ENCODE results near the gene PCF11. TPM values are rescaled to one million over a fixed set of nuclear protein-coding genes. Genes with fewer than 3 reads are reported as not detected.

Gene PCF11
- total RNA-seq, 2 experiments from 2014 or later = 80.1 to 98.8 TPM

DNA sequence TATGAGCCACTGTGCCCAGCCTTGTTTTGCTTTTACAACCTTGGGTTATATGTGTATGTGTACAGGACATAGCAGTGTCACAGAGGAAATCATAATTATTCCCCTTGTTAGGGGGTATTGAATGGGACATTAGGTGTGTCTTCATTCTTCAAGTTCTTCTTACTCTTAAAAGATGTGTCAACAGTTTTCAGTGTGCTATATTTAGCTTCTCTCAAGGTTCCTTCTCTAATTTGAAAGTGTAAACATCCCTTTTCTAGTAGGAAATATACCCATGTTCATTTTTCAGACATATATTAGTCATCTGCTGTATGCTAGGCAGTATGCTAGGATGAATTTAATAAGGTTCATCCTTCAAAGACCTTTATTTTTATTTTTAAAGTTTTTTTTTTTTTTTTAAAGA, 17.1 kb downstream of the PCF11 start:
- Histone ChIP-seq H3K9me3 (ENCODE audit: low read length) (no peaks in the 10 kb centered on the region), H3K4me3 (ENCODE audit: low read depth, low read length, poor library complexity, severe bottlenecking) (no peak overlapping the region), H2AFZ (ENCODE audit: low read length) (no peak overlapping the region), H3K4me1 (ENCODE audit: insufficient read depth, low read length, poor library complexity, severe bottlenecking) (peaks cover 50% of the 10 kb centered on the region), H4K20me1 (ENCODE audit: insufficient read depth, low read length) (peaks cover 43% of the 10 kb centered on the region), H3K9me2 (ENCODE audit: insufficient read depth, low read length) (no peaks in the 10 kb centered on the region), H3K27ac (ENCODE audit: low read depth, low read length, poor library complexity, severe bottlenecking) (no peak overlapping the region), H3K79me2 (ENCODE audit: insufficient read depth, low read depth, low read length) (peaks cover 99% of the 10 kb centered on the region), H3K36me3 (ENCODE audit: insufficient read depth, low read length) (peaks cover 99% of the 10 kb centered on the region), H3K4me2 (ENCODE audit: low read length) (no peak overlapping the region)
- ChIA-PET CTCF (ENCODE audit: unreplicated experiment) (no interaction called here), POLR2A (interaction anchor here (0.6 to 2.2 kb wide), 8 partner anchors 14 to 1102 kb away, joined by 3 to 7 read pairs (median 4); partner anchors contain the start of gene PCF11)
- intact Hi-C loops (cut with micrococcal nuclease; ENCODE audit: unreplicated experiment) = no loop called here
- TF ChIP-seq, protein P1, sequence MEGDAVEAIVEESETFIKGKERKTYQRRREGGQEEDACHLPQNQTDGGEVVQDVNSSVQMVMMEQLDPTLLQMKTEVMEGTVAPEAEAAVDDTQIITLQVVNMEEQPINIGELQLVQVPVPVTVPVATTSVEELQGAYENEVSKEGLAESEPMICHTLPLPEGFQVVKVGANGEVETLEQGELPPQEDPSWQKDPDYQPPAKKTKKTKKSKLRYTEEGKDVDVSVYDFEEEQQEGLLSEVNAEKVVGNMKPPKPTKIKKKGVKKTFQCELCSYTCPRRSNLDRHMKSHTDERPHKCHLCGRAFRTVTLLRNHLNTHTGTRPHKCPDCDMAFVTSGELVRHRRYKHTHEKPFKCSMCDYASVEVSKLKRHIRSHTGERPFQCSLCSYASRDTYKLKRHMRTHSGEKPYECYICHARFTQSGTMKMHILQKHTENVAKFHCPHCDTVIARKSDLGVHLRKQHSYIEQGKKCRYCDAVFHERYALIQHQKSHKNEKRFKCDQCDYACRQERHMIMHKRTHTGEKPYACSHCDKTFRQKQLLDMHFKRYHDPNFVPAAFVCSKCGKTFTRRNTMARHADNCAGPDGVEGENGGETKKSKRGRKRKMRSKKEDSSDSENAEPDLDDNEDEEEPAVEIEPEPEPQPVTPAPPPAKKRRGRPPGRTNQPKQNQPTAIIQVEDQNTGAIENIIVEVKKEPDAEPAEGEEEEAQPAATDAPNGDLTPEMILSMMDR (conservative IDR thresholded peaks at IDR 0.05; ENCODE audit: low read length) = no peak
- TF ChIP-seq EZH2phosphoT487 (IDR thresholded peaks at IDR 0.05; ENCODE audit: borderline replicate concordance, low read depth, low read length) = no peak
- no peak for DNase-seq (ENCODE audit: low spot score)
- no TSS peak for BruUV-seq (replicated peaks)

DNA sequence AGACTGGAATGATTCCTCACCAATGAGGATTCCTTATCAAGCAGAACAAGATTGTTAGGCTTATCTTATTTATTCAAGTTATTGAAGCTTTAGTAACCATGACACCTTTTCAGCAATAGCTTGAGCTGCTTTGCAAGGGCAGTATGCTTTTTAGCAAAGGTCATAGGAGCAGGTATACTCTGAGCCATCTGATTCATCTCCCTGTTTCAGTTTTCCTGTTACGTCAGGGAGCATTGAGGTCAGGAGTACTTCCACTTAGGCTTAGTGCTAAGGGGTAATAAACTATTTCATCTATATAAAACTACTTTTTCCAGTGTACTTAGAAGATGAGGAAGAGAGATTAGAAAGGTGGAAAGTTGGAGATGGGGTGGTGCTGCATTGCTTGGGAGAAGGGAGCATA, 18.9 kb downstream of the PCF11 start:
- ChIA-PET POLR2A (interaction anchor here (2.2 kb wide), 1 partner anchor 13 kb away, joined by 7 read pairs; no protein-coding TSS in a partner anchor), CTCF (ENCODE audit: unreplicated experiment) (no interaction called here)
- TF ChIP-seq, protein P1 (conservative IDR thresholded peaks at IDR 0.05; ENCODE audit: low read length) = no peak
- TF ChIP-seq EZH2phosphoT487 (IDR thresholded peaks at IDR 0.05; ENCODE audit: borderline replicate concordance, low read depth, low read length) = no peak
- no peak for DNase-seq (ENCODE audit: low spot score)
- no peaks in the 10 kb centered on the region for H3K9me2 ChIP-seq (ENCODE audit: insufficient read depth, low read length)
- peaks cover 99% of the 10 kb centered on the region for H3K36me3 ChIP-seq (ENCODE audit: insufficient read depth, low read length)
- no peak overlapping the region for H3K4me2 ChIP-seq (ENCODE audit: low read length)
- peaks cover 31% of the 10 kb centered on the region for H4K20me1 ChIP-seq (ENCODE audit: insufficient read depth, low read length)
- BruUV-seq (replicated peaks) = no TSS peak
- no peak overlapping the region for H3K27ac ChIP-seq (ENCODE audit: low read depth, low read length, poor library complexity, severe bottlenecking)
- H3K9me3 ChIP-seq (ENCODE audit: low read length) = no peaks in the 10 kb centered on the region
- intact Hi-C loops (cut with micrococcal nuclease; ENCODE audit: unreplicated experiment) = no loop called here
- H3K4me3 ChIP-seq (ENCODE audit: low read depth, low read length, poor library complexity, severe bottlenecking) = no peak overlapping the region
- H2AFZ ChIP-seq (ENCODE audit: low read length) = no peak overlapping the region
- H3K4me1 ChIP-seq (ENCODE audit: insufficient read depth, low read length, poor library complexity, severe bottlenecking) = peaks cover 34% of the 10 kb centered on the region
- peaks cover 93% of the 10 kb centered on the region for H3K79me2 ChIP-seq (ENCODE audit: insufficient read depth, low read depth, low read length)

DNA sequence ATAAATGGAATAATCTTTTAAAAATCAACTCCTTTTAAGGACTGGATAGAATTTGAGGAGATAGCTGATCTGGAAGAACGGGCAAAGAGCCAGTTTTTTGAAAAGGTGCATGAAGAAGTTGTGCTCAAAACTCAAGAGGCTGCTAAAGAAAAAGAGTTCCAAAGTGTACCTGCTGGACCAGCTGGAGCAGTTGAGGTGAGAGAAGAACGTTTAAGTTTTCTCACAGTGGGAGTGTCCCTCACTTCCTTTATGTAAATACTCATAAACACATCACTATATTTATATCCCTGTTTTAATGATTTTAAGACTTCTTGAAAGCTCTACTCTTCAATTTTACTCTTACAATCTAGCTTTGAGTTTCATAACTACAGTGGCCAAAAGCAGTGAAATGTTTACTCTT, 24.9 kb downstream of the PCF11 start:
- Histone ChIP-seq H3K9me2 (ENCODE audit: insufficient read depth, low read length) (no peaks in the 10 kb centered on the region), H3K79me2 (ENCODE audit: insufficient read depth, low read depth, low read length) (peaks cover 78% of the 10 kb centered on the region), H3K4me1 (ENCODE audit: insufficient read depth, low read length, poor library complexity, severe bottlenecking) (peaks cover 4% of the 10 kb centered on the region), H2AFZ (ENCODE audit: low read length) (no peak overlapping the region), H3K9me3 (ENCODE audit: low read length) (no peaks in the 10 kb centered on the region), H3K4me2 (ENCODE audit: low read length) (no peak overlapping the region), H3K36me3 (ENCODE audit: insufficient read depth, low read length) (peaks cover 99% of the 10 kb centered on the region), H3K4me3 (ENCODE audit: low read depth, low read length, poor library complexity, severe bottlenecking) (no peak overlapping the region), H4K20me1 (ENCODE audit: insufficient read depth, low read length) (peaks cover 15% of the 10 kb centered on the region; the same call in 1 of the 2 replicates), H3K27ac (ENCODE audit: low read depth, low read length, poor library complexity, severe bottlenecking) (no peak overlapping the region)
- ChIA-PET CTCF (ENCODE audit: unreplicated experiment) (no interaction called here), POLR2A (interaction anchor here (0.7 to 1.4 kb wide), 5 partner anchors 16 to 661 kb away, joined by 3 to 5 read pairs (median 4); no protein-coding TSS in a partner anchor)
- DNase-seq (ENCODE audit: low spot score) = no peak
- BruUV-seq (replicated peaks) = no TSS peak
- no peak for TF ChIP-seq EZH2phosphoT487 (IDR thresholded peaks at IDR 0.05; ENCODE audit: borderline replicate concordance, low read depth, low read length)
- TF ChIP-seq, protein P1 (conservative IDR thresholded peaks at IDR 0.05; ENCODE audit: low read length) = no peak
- intact Hi-C loops (cut with micrococcal nuclease; ENCODE audit: unreplicated experiment) = no loop called here
